Uterus (tissue), 2 donors: Measurements from ENCODE around the gene RNF121.

Experiments used
- POLR2A ChIP-seq, 2 donors: fragments of 450-650 bp; IDR thresholded peaks; one replicate each; pipeline ENCODE4 v1.6.1; 2016; ENCODE audit warnings: antibody characterized with exemption in 2 of 2, mild to moderate bottlenecking in 1 of 2, moderate library complexity in 1 of 2
- TF ChIP-seq, protein P1 (sequence below), 4 experiments: fragments of 200-600 bp in 2 of 4; fragments of 450-650 bp in 2 of 4; sonication (generic) in 2 of 4; IDR thresholded peaks; one replicate each; pipeline ENCODE4 v1.5.1; 2016 to 2019; ENCODE audit warnings: antibody characterized with exemption in 4 of 4, mild to moderate bottlenecking in 2 of 4, moderate library complexity in 1 of 4

DNA sequence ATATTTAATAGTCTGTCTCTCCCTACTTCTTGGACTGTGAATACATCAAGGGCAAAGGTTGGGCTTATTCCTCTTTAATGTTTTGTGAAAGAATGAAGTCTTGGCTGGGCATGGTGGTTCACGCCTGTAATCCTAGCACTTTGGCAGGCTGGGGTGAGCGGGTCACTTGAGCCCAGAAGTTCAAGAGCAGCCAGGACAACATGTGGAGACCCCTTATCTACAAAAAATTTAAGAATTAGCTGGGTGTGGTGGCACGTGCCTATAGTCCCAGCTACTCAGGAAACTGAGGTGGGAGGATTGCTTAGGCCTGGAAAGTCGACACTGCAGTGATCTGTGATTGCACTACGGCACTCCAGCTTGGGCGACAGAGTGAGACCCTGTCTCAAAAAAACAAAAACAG lies 20.2 kb downstream of the RNF121 start:
- TF ChIP-seq, protein P1, sequence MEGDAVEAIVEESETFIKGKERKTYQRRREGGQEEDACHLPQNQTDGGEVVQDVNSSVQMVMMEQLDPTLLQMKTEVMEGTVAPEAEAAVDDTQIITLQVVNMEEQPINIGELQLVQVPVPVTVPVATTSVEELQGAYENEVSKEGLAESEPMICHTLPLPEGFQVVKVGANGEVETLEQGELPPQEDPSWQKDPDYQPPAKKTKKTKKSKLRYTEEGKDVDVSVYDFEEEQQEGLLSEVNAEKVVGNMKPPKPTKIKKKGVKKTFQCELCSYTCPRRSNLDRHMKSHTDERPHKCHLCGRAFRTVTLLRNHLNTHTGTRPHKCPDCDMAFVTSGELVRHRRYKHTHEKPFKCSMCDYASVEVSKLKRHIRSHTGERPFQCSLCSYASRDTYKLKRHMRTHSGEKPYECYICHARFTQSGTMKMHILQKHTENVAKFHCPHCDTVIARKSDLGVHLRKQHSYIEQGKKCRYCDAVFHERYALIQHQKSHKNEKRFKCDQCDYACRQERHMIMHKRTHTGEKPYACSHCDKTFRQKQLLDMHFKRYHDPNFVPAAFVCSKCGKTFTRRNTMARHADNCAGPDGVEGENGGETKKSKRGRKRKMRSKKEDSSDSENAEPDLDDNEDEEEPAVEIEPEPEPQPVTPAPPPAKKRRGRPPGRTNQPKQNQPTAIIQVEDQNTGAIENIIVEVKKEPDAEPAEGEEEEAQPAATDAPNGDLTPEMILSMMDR (IDR thresholded peaks at IDR 0.05) = no peak
- no peak for TF ChIP-seq POLR2A (IDR thresholded peaks at IDR 0.05)
